H9 (cell line): ENCODE results near the gene PTPRN2. TPM values are rescaled to one million over a fixed set of nuclear protein-coding genes. Genes with fewer than 3 reads are reported as not detected.

Source experiments
- DNase-seq: peaks from one replicate; pipeline ENCODE4 v3.0.0-alpha.2; 2017
- H2AFZ ChIP-seq: one replicate; pipeline ENCODE4 v1.6.1; 2013; ENCODE audit warnings: mild to moderate bottlenecking, low read length, control low read depth, moderate library complexity
- H2AK5ac ChIP-seq: 2 replicates; pipeline ENCODE4 v1.6.1; 2013; ENCODE audit warnings: low read length, control low read depth, mixed read lengths; ENCODE audit not compliant: insufficient read length
- H2BK120ac ChIP-seq: one replicate; pipeline ENCODE4 v1.6.1; 2013; ENCODE audit warnings: low read depth, mild to moderate bottlenecking, low read length, control low read depth, inconsistent platforms; ENCODE audit not compliant: poor library complexity, severe bottlenecking
- H2BK12ac ChIP-seq: 2 replicates; pipeline ENCODE4 v1.6.1; 2013; ENCODE audit warnings: low read length, control low read depth, mixed read lengths, low read depth; ENCODE audit not compliant: insufficient read length
- H2BK15ac ChIP-seq: 2 replicates; pipeline ENCODE4 v1.6.1; 2013; ENCODE audit warnings: low read depth, low read length, control low read depth
- H2BK20ac ChIP-seq: one replicate; pipeline ENCODE4 v1.6.1; 2013; ENCODE audit warnings: low read depth, mild to moderate bottlenecking, low read length, control low read depth, inconsistent platforms; ENCODE audit not compliant: poor library complexity, severe bottlenecking
- H2BK5ac ChIP-seq: 2 replicates; pipeline ENCODE4 v1.6.1; 2013; ENCODE audit warnings: low read length, control low read depth, mixed read lengths; ENCODE audit not compliant: insufficient read length
- H3K14ac ChIP-seq: 2 replicates; pipeline ENCODE4 v1.6.1; 2013; ENCODE audit warnings: low read length, control low read depth; ENCODE audit not compliant: insufficient read depth
- H3K18ac ChIP-seq: 2 replicates; pipeline ENCODE4 v1.6.1; 2013; ENCODE audit warnings: low read depth, mild to moderate bottlenecking, mixed read lengths, low read length, control low read depth; ENCODE audit not compliant: insufficient read length
- H3K23ac ChIP-seq: 2 replicates; pipeline ENCODE4 v1.6.1; 2013; ENCODE audit warnings: low read length, control low read depth, mixed read lengths, low read depth; ENCODE audit not compliant: insufficient read length
- H3K23me2 ChIP-seq: 2 replicates; pipeline ENCODE4 v1.6.1; 2013; ENCODE audit warnings: low read depth, mild to moderate bottlenecking, mixed read lengths, low read length, control low read depth; ENCODE audit not compliant: insufficient read length, poor library complexity, severe bottlenecking
- H3K27ac ChIP-seq: 2 replicates; pipeline ENCODE4 v1.5.1; 2013; ENCODE audit warnings: low read length, control low read depth, mixed read lengths, low read depth; ENCODE audit not compliant: insufficient read length
- H3K27me3 ChIP-seq: 2 replicates; pipeline ENCODE4 v1.6.1; 2013; ENCODE audit warnings: low read length, control low read depth, inconsistent platforms; ENCODE audit not compliant: insufficient read depth
- H3K4ac ChIP-seq: 2 replicates; pipeline ENCODE4 v1.6.1; 2013; ENCODE audit warnings: low read depth, mild to moderate bottlenecking, control low read depth, inconsistent platforms, low read length, moderate library complexity
- H3K4me1 ChIP-seq: 2 replicates; pipeline ENCODE4 v1.6.1; 2013; ENCODE audit warnings: low read length, control low read depth, inconsistent platforms; ENCODE audit not compliant: insufficient read depth
- H3K4me2 ChIP-seq: 2 replicates; pipeline ENCODE4 v1.6.1; 2013; ENCODE audit warnings: low read length, control low read depth, mixed read lengths; ENCODE audit not compliant: insufficient read length, insufficient read depth
- H3K56ac ChIP-seq: 2 replicates; pipeline ENCODE4 v1.6.1; 2013; ENCODE audit warnings: low read depth, mild to moderate bottlenecking, mixed read lengths, low read length, control low read depth; ENCODE audit not compliant: insufficient read length
- H3K79me1 ChIP-seq: 2 replicates; pipeline ENCODE4 v1.6.1; 2013; ENCODE audit warnings: low read depth, mild to moderate bottlenecking, moderate library complexity, low read length, control low read depth, inconsistent platforms; ENCODE audit not compliant: insufficient read depth, poor library complexity, severe bottlenecking
- H3K79me2 ChIP-seq: 2 replicates; pipeline ENCODE4 v1.6.1; 2013; ENCODE audit warnings: low read length, control low read depth, inconsistent platforms; ENCODE audit not compliant: insufficient read depth
- H3K9ac ChIP-seq: 2 replicates; pipeline ENCODE4 v1.6.1; 2013; ENCODE audit warnings: low read length, control low read depth, mixed read lengths; ENCODE audit not compliant: insufficient read length; ENCODE audit errors: extremely low read depth
- H3K9me3 ChIP-seq: one replicate; pipeline ENCODE4 v1.6.1; 2013; ENCODE audit warnings: low read depth, low read length, inconsistent platforms; ENCODE audit not compliant: control insufficient read depth
- H3T11ph ChIP-seq: one replicate; pipeline ENCODE4 v1.6.1; 2013; ENCODE audit warnings: mild to moderate bottlenecking, low read length, control low read depth, inconsistent platforms
- H4K20me1 ChIP-seq: one replicate; pipeline ENCODE4 v1.6.1; 2013; ENCODE audit not compliant: control insufficient read depth, insufficient read length, insufficient read depth
- H4K5ac ChIP-seq: 2 replicates; pipeline ENCODE4 v1.6.1; 2013; ENCODE audit warnings: low read depth, mild to moderate bottlenecking, mixed read lengths, low read length, control low read depth; ENCODE audit not compliant: insufficient read length
- H4K8ac ChIP-seq: replicated peaks from 2 replicates; pipeline ENCODE4 v1.6.1; 2013; ENCODE audit warnings: low read length, control low read depth, mixed read lengths, low read depth; ENCODE audit not compliant: insufficient read length
- H4K91ac ChIP-seq: 2 replicates; pipeline ENCODE4 v1.6.1; 2013; ENCODE audit warnings: low read depth, mild to moderate bottlenecking, moderate library complexity, mixed read lengths, low read length, control low read depth; ENCODE audit not compliant: insufficient read length
- H3K27ac Mint-ChIP-seq, 3 experiments: 2 replicates in 2 of 3; 3 replicates in 1 of 3; pipeline ENCODE4 v1.8.0; 2020 to 2021; ENCODE audit warnings: mixed read lengths in 3 of 3, mild to moderate bottlenecking in 1 of 3, moderate library complexity in 1 of 3
- H3K27me3 Mint-ChIP-seq: 2 replicates; pipeline ENCODE4 v1.8.0; 2021; ENCODE audit warnings: low read depth, mild to moderate bottlenecking, moderate library complexity, mixed read lengths
- H3K36me3 Mint-ChIP-seq, 3 experiments: 2 replicates in 2 of 3; 3 replicates in 1 of 3; pipeline ENCODE4 v1.8.0; 2020 to 2021; ENCODE audit warnings: low read depth in 3 of 3, mixed read lengths in 3 of 3; ENCODE audit not compliant: insufficient read depth in 1 of 3
- H3K4me1 Mint-ChIP-seq, 2 experiments: 2 replicates each; pipeline ENCODE4 v1.8.0; 2020; ENCODE audit warnings: mixed read lengths in 2 of 2
- H3K4me3 Mint-ChIP-seq, 2 experiments: 2 replicates in 1 of 2; 3 replicates in 1 of 2; pipeline ENCODE4 v1.8.0; 2020 to 2021; ENCODE audit warnings: mild to moderate bottlenecking in 2 of 2, mixed read lengths in 2 of 2, moderate library complexity in 1 of 2
- H3K9me3 Mint-ChIP-seq, 2 experiments: 2 replicates in 1 of 2; 3 replicates in 1 of 2; pipeline ENCODE4 v1.8.0; 2020; ENCODE audit warnings: mild to moderate bottlenecking in 2 of 2, mixed read lengths in 2 of 2, moderate library complexity in 1 of 2
- CTCF ChIP-seq: fragments of 200-600 bp; sonication (generic); conservative IDR thresholded peaks from 3 replicates; pipeline ENCODE4 v1.8.0; 2021; ENCODE audit warnings: antibody characterized with exemption, mild to moderate bottlenecking
- WGBS: extraction: QIAGEN DNeasy Blood & Tissue Kit; methylation state at CpG from one replicate; pipeline ENCODE4 v1.1.7; 2013; ENCODE audit warnings: missing lambda C conversion rate, low lambda C conversion rate, mixed read lengths; ENCODE audit not compliant: insufficient read length; ENCODE audit errors: extremely low coverage; 5-methylcytosine and 5-hydroxymethylcytosine counted together
- total RNA-seq: library from RNA; stranded (reverse); gene quantifications from 2 replicates; pipeline ENCODE4 v1.2.1, GENCODE V29; 2021

Gene PTPRN2
- total RNA-seq, 1 experiment from 2014 or later = 5.2 TPM

DNA sequence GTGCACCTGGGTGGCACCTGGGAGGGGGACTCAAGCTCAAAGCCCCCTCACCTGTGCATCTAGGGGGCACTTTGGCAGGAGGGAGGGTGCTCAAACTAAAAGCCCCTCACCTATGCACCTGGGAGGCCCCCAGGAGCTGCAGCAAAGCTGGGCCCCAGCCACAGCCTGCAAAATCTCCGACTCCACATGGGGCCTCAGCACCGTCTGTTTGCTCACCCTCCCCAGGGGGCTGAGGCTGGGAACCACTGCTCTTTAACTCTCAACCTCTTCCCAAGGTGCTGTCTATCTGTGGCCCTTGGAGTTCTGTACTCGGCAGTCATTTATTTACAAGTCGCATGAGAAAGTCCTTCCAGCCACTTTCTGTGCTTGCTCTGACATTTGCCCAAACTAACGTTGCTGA lies 792.4 kb downstream of the PTPRN2 start:
- Histone ChIP-seq H3K9ac (no peak overlapping the region), H2BK5ac (no peak overlapping the region), H2BK15ac (no peak overlapping the region), H3K4ac (no peak overlapping the region), H4K5ac (no peak overlapping the region), H4K20me1 (no peaks in the 10 kb centered on the region), H3K9me3 (no peaks in the 10 kb centered on the region), H3K4me1 (peaks cover 6% of the 10 kb centered on the region; the same call in 1 of the 2 replicates), H3K23me2 (no peaks in the 10 kb centered on the region), H3K79me2 (no peaks in the 10 kb centered on the region), H3K4me2 (no peak overlapping the region), H3K56ac (no peak overlapping the region), H3K14ac (no peak overlapping the region), H3K27me3 (no peaks in the 10 kb centered on the region), H3T11ph (no peak overlapping the region), H3K27ac (peak overlapping the region; percentile 34), H3K23ac (no peak overlapping the region), H3K18ac (no peak overlapping the region), H3K79me1 (no peaks in the 10 kb centered on the region), H2AFZ (no peak overlapping the region), H4K8ac (no peak overlapping the region), H2BK120ac (no peak overlapping the region), H4K91ac (no peak overlapping the region), H2AK5ac (no peak overlapping the region), H2BK20ac (no peak overlapping the region), H2BK12ac (no peak overlapping the region)
- DNase-seq = no peak
- Mint-ChIP-seq H3K9me3 (no peaks in the 10 kb centered on the region), H3K27ac (peak overlapping the region; percentile 45 to 92 (median 86); a peak in 5 of 7 replicates), H3K4me3 (peak overlapping the region; percentile 29 to 35; a peak in 3 of 5 replicates), H3K27me3 (peaks cover 6% of the 10 kb centered on the region), H3K4me1 (peaks cover 41 to 47% of the 10 kb centered on the region in 2 experiments), H3K36me3 (peaks cover 0 to 10% (median 0%) of the 10 kb centered on the region in 3 experiments; a peak in 4 of 7 replicates)
- TF ChIP-seq CTCF = no peak
- no CpG with 5 or more reads among the region's 5 CpGs for WGBS
